K562 (cell line): Measurements from ENCODE around the gene PRKCSH. TPM values are rescaled to one million over a fixed set of nuclear protein-coding genes. Genes with fewer than 3 reads are reported as not detected.

ENCODE experiments used
- JUNB ChIP-seq: fragments of 450-650 bp; formaldehyde crosslinking; conservative IDR thresholded peaks from 2 replicates; pipeline ENCODE4 v1.4.0; 2020; ENCODE audit warnings: mild to moderate bottlenecking
- KDM5B ChIP-seq: fragments of 200-600 bp; sonication (generic); IDR thresholded peaks from 2 replicates; pipeline ENCODE4 v1.6.1; 2012; ENCODE audit warnings: low read depth, mild to moderate bottlenecking, moderate library complexity, low read length, control low read depth, inconsistent platforms; ENCODE audit not compliant: insufficient replicate concordance
- KLF10 ChIP-seq: fragments of 250-450 bp; sonication (Bioruptor Pico); IDR thresholded peaks from 2 replicates; pipeline ENCODE4 v1.6.1; 2021; ENCODE audit warnings: matching md5 sums
- MBD2 ChIP-seq: sonication (generic); IDR thresholded peaks from 2 replicates; pipeline ENCODE4 v1.6.1; 2016; ENCODE audit warnings: low read depth, borderline replicate concordance
- NR4A1 ChIP-seq, 2 experiments: fragments of 250-450 bp in 1 of 2; fragments of 450-650 bp in 1 of 2; sonication (Bioruptor Pico) in 1 of 2; IDR thresholded peaks; 2 replicates each; pipeline versions ENCODE4 v1.4.0 to v1.6.1; 2016 to 2020; ENCODE audit warnings: mild to moderate bottlenecking in 2 of 2, missing compliant biosample characterization in 1 of 2, missing genetic modification characterization in 1 of 2, moderate library complexity in 1 of 2
- POLR3A ChIP-seq: IDR thresholded peaks from 2 replicates; pipeline ENCODE4 v1.6.1; 2011; ENCODE audit warnings: borderline replicate concordance, mild to moderate bottlenecking, moderate library complexity; ENCODE audit not compliant: insufficient read length, insufficient read depth; ENCODE audit errors: extremely low read depth
- PTRF ChIP-seq: fragments of 450-650 bp; IDR thresholded peaks from 2 replicates; pipeline ENCODE4 v1.6.1; 2016; ENCODE audit warnings: mild to moderate bottlenecking, missing genetic modification characterization, missing compliant biosample characterization
- SAP30 ChIP-seq: fragments of 200-600 bp; sonication (generic); IDR thresholded peaks from 2 replicates; pipeline ENCODE4 v1.6.1; 2012; ENCODE audit warnings: borderline replicate concordance, low read depth, mild to moderate bottlenecking, moderate library complexity, low read length, control low read depth, inconsistent platforms; ENCODE audit not compliant: insufficient read depth, poor library complexity, severe bottlenecking
- SIN3B ChIP-seq: fragments of 450-650 bp; IDR thresholded peaks from 2 replicates; pipeline ENCODE4 v1.6.1; 2017; ENCODE audit warnings: low read depth, mild to moderate bottlenecking, moderate library complexity
- ZFP1 ChIP-seq: fragments of 450-650 bp; formaldehyde crosslinking; IDR thresholded peaks from 2 replicates; pipeline ENCODE4 v1.4.0; 2020; ENCODE audit warnings: mild to moderate bottlenecking, mixed read lengths
- ZNF347 ChIP-seq: fragments of 450-650 bp; formaldehyde crosslinking; IDR thresholded peaks from 2 replicates; pipeline ENCODE4 v1.4.0; 2020; ENCODE audit warnings: low read depth, mild to moderate bottlenecking, moderate library complexity
- ZNF644 ChIP-seq: fragments of 200-800 bp; sonication (Bioruptor generic); IDR thresholded peaks from 2 replicates; pipeline ENCODE4 v1.6.1; 2016; ENCODE audit warnings: low read depth, missing genetic modification characterization, missing compliant biosample characterization
- ZNF717 ChIP-seq: fragments of 250-450 bp; sonication (Bioruptor Pico); IDR thresholded peaks from 2 replicates; pipeline ENCODE4 v1.5.0; 2021
- polyA plus RNA-seq, 8 experiments: library from polyadenylated mRNA; depleted of rRNA in 4 of 8; stranded (reverse) in 5 of 8; unstranded in 3 of 8; fragments of >200 nt; fragmentation: Nextera tagmentation in 2 of 8; fragmentation: Illumina TruSeq in 1 of 8; extraction: Ambion mirVana in 2 of 8; extraction: Trizol in 1 of 8; gene quantifications; 2 replicates each; pipeline versions ENCODE4 v1.2.1 to v1.2.3, GENCODE V29; 2011 to 2014; ENCODE audit warnings: inconsistent platforms in 1 of 8, missing spikeins in 1 of 8
- total RNA-seq, 7 experiments: library from RNA; depleted of rRNA in 6 of 7; stranded (reverse); fragments of >200 nt in 6 of 7; fragmentation: Illumina TruSeq in 2 of 7; extraction: Trizol in 2 of 7; gene quantifications; 2 replicates each; pipeline versions ENCODE4 v1.2.1 to v1.2.3, GENCODE V29; 2011 to 2021; ENCODE audit warnings: low replicate concordance in 1 of 7
- TF ChIP-seq, protein P1 (sequence below): IDR thresholded peaks from 2 replicates; pipeline ENCODE4 v1.6.1; 2012; ENCODE audit warnings: low read depth, low read length, improper control_type of control experiment, borderline replicate concordance
- TF ChIP-seq, protein P2 (sequence below), 2 experiments: fragments of 450-650 bp; formaldehyde crosslinking in 1 of 2; IDR thresholded peaks; 2 replicates each; pipeline versions ENCODE4 v1.4.0 to v1.6.1; 2014 to 2020; ENCODE audit warnings: mild to moderate bottlenecking in 2 of 2, borderline replicate concordance in 1 of 2, low read depth in 1 of 2

Gene PRKCSH
- total and polyA plus RNA-seq, 9 of the 15 experiments (the other 6 are each of a cell fraction or from before 2014, with no cell fraction given) = 2.3 to 297 (median 48.1) TPM

GRCh38 chr19:11482384-11483050 is 47.1 kb downstream of the PRKCSH start (continued):
- TF ChIP-seq NR4A1 (CRISPR knock-in tag; IDR thresholded peaks at IDR 0.05) (no peak), NR4A1 (tag; IDR thresholded peaks at IDR 0.05) (peak; percentile 67; the same call in 1 of the 2 replicates), ZNF347 (CRISPR knock-in tag) (no peak), MBD2 (no peak; the same call in none of the 2 replicates), ZFP1 (CRISPR knock-in tag) (no peak), ZNF644 (tag) (no peak), KLF10 (CRISPR knock-in tag) (no peak), POLR3A (no peak), SAP30 (peak; percentile 64), JUNB (CRISPR knock-in tag) (no peak), PTRF (tag) (no peak), SIN3B (peak; percentile 29; the same call in 1 of the 2 replicates), ZNF717 (no peak), KDM5B (no peak)
- TF ChIP-seq, protein P1, sequence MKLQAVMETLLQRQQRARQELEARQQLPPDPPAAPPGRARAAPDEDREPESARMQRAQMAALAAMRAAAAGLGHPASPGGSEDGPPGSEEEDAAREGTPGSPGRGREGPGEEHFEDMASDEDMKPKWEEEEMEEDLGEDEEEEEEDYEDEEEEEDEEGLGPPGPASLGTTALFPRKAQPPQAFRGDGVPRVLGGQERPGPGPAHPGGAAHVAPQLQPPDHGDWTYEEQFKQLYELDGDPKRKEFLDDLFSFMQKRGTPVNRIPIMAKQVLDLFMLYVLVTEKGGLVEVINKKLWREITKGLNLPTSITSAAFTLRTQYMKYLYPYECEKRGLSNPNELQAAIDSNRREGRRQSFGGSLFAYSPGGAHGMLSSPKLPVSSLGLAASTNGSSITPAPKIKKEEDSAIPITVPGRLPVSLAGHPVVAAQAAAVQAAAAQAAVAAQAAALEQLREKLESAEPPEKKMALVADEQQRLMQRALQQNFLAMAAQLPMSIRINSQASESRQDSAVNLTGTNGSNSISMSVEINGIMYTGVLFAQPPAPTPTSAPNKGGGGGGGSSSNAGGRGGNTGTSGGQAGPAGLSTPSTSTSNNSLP = peak; percentile 47; the same call in 1 of the 2 replicates
- TF ChIP-seq, protein P2, sequence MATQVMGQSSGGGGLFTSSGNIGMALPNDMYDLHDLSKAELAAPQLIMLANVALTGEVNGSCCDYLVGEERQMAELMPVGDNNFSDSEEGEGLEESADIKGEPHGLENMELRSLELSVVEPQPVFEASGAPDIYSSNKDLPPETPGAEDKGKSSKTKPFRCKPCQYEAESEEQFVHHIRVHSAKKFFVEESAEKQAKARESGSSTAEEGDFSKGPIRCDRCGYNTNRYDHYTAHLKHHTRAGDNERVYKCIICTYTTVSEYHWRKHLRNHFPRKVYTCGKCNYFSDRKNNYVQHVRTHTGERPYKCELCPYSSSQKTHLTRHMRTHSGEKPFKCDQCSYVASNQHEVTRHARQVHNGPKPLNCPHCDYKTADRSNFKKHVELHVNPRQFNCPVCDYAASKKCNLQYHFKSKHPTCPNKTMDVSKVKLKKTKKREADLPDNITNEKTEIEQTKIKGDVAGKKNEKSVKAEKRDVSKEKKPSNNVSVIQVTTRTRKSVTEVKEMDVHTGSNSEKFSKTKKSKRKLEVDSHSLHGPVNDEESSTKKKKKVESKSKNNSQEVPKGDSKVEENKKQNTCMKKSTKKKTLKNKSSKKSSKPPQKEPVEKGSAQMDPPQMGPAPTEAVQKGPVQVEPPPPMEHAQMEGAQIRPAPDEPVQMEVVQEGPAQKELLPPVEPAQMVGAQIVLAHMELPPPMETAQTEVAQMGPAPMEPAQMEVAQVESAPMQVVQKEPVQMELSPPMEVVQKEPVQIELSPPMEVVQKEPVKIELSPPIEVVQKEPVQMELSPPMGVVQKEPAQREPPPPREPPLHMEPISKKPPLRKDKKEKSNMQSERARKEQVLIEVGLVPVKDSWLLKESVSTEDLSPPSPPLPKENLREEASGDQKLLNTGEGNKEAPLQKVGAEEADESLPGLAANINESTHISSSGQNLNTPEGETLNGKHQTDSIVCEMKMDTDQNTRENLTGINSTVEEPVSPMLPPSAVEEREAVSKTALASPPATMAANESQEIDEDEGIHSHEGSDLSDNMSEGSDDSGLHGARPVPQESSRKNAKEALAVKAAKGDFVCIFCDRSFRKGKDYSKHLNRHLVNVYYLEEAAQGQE (IDR thresholded peaks at IDR 0.05; ENCODE audit: borderline replicate concordance) = peak; percentile 95
- TF ChIP-seq, protein P2 (CRISPR knock-in tag; IDR thresholded peaks at IDR 0.05; ENCODE audit: low read depth) = peak; percentile 91
